ENCODE results near the gene ADPRHL1. TPM values are rescaled to one million over a fixed set of nuclear protein-coding genes. Genes with fewer than 3 reads are reported as not detected.

ADPRHL1 gene
- total and polyA plus RNA-seq, 2 experiments from 2014 or later = 78.2 to 112 TPM

DNA sequence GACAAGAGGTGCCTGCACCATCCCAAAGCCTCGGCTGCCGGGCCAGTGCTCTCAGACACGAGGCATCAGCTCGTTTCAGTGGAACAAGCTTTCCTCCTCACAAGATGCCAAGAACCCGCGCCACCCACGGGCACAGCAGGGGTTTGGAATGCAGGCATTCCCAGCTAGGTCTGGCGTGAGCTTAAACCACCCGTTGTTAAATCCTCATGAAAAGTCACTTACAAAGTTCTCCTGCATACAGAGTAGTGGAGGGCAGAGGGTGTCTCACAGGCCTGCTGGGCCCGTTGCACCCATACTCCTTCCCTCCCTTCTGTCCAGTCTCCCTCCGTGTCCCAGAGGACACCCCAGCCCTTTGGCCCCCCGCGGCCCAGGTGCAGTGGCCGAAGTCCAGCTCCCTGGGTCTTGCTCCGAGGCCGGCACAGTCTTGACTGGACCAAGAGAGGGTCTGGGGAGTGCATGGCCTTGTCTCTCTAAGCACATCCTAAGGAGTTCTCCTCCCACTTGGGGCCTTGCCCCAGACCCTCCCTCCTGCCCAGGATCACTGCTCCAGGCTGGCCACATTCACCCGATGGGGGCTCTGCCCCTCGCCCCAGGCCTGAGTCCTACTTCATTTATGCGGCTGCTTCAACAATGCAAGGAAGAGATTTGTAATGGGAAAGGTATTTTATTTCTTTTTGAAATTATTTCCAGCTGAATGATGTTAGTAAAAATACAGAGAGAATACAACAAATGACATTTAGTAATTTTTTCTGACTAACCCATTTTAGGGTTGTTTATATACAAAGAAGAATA lies 54.1 kb downstream of the ADPRHL1 start:
- Histone ChIP-seq H3K4me3 (no peak overlapping the region), H3K27me3 (no peaks in the 10 kb centered on the region), H3K4me1 (ENCODE audit: low read depth) (peaks cover 44% of the 10 kb centered on the region), H3K9me3 (ENCODE audit: low read depth) (no peaks in the 10 kb centered on the region), H3K27ac (peak overlapping the region; percentile 90), H3K36me3 (no peaks in the 10 kb centered on the region)
- no peak for DNase-seq (ENCODE audit: low read depth in 1 of 2, low spot score in 1 of 2)
- TF ChIP-seq, protein P1, sequence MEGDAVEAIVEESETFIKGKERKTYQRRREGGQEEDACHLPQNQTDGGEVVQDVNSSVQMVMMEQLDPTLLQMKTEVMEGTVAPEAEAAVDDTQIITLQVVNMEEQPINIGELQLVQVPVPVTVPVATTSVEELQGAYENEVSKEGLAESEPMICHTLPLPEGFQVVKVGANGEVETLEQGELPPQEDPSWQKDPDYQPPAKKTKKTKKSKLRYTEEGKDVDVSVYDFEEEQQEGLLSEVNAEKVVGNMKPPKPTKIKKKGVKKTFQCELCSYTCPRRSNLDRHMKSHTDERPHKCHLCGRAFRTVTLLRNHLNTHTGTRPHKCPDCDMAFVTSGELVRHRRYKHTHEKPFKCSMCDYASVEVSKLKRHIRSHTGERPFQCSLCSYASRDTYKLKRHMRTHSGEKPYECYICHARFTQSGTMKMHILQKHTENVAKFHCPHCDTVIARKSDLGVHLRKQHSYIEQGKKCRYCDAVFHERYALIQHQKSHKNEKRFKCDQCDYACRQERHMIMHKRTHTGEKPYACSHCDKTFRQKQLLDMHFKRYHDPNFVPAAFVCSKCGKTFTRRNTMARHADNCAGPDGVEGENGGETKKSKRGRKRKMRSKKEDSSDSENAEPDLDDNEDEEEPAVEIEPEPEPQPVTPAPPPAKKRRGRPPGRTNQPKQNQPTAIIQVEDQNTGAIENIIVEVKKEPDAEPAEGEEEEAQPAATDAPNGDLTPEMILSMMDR (IDR thresholded peaks at IDR 0.05; ENCODE audit: low read depth, low read length) = no peak

DNA sequence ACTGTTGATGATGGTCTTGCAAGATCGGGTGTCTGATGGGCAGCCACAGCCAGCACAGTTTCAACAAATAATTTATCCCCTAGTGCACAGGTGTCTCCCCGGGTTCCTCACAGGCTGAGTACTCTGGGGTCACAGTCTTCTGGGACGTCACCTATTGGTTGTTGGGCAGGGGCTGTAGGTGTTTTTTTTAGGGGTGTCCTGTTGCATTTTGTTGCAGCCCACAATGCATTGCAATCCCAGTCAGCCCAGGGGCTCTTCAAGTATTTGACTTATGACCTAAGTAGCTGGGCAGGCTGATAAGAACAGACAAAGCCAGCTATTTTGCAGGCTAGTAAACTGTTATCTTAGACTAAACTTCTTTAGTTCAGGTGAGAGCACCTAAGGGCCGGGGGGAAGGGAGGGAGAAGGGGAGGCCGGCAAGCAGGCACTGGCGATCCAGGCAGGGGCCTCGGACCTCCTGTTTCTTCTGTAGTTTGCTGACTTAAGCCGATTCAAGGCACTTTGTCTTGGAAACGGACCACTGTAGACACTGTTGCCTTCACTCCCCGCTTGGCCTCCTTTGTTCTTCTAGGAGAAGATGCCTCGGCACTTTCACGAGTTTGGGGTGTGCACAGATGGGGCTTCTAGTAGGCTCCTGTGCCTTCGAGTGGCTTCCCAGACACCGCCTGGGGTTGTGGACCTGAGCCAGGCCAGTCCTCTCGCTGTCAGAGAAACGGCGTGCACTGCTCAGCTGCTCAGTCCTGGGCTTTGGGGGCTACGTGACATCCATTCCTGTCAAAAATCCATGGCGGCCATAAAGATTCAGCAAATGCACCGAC lies 55.5 kb downstream of the ADPRHL1 start:
- Histone ChIP-seq H3K4me3 (no peak overlapping the region), H3K36me3 (no peaks in the 10 kb centered on the region), H3K9me3 (ENCODE audit: low read depth) (no peaks in the 10 kb centered on the region), H3K4me1 (ENCODE audit: low read depth) (peaks cover 49% of the 10 kb centered on the region), H3K27me3 (no peaks in the 10 kb centered on the region), H3K27ac (peak overlapping the region; percentile 90)
- TF ChIP-seq, protein P1 (IDR thresholded peaks at IDR 0.05; ENCODE audit: low read depth, low read length) = no peak
- peak in 1 of 2 donors; percentile 42 for DNase-seq (ENCODE audit: low read depth in 1 of 2, low spot score in 1 of 2)

DNA sequence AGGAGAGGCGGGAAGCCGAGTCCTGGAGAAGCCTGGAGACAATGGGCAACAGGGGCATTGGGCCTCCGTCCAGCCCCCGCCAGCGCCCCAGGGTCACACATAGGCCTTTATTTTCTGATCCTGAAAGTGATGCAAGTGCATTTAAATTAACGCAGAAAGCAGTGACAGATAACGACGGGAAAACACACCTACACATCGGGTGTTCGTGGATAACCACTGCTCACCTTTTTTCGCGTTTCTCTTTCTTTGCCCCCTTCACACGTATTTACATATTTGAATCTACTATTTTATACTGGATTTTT lies 59.0 kb downstream of the ADPRHL1 start:
- Histone ChIP-seq H3K36me3 (no peaks in the 10 kb centered on the region), H3K4me3 (no peak overlapping the region), H3K27me3 (no peaks in the 10 kb centered on the region), H3K4me1 (ENCODE audit: low read depth) (peaks cover 21% of the 10 kb centered on the region), H3K9me3 (ENCODE audit: low read depth) (no peaks in the 10 kb centered on the region), H3K27ac (no peak overlapping the region)
- TF ChIP-seq, protein P1 (IDR thresholded peaks at IDR 0.05; ENCODE audit: low read depth, low read length) = no peak
- DNase-seq (ENCODE audit: low read depth in 1 of 2, low spot score in 1 of 2) = no peak

DNA sequence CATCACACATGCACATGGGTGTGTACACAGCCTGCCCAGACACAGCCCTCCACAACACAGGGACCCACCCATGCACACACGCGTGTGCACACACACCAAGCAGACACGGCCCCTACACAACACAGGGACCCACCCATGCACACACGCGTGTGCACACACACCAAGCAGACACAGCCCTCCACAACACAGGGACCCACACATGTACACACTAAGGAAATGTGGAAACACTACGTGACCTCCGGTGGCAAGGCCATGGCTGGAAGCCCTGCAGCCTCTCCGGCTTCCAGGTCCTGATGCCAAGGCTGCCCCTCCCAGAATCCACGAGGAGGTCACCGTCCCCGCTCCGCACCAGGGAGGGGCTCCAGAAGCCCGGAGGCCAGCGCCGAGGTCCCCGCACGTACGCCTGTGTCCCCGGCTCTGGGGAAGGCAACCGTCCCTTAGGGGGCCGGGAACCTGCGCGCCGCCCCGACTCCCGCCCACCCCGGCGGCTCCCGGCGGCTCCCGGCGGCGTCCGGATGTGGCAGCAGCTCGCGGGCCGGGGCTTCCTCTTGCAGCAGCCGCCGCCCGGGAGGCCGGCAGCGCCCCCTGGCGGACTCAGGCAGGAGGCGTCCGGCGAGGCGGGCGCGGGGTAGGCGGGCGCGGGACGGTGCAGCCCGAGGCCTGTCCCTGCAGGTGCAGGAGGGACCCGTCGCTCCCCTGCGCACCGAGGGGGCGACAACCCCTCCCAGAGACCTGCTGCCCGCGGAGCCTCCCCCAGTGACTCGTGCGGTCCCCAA lies 59.5 kb downstream of the ADPRHL1 start:
- H3K36me3 ChIP-seq = no peaks in the 10 kb centered on the region
- no peak overlapping the region for H3K27ac ChIP-seq
- H3K4me3 ChIP-seq = peak overlapping the region; percentile 43
- H3K9me3 ChIP-seq (ENCODE audit: low read depth) = no peaks in the 10 kb centered on the region
- peak; percentile 79 to 90 for DNase-seq (ENCODE audit: low read depth in 1 of 2, low spot score in 1 of 2)
- TF ChIP-seq, protein P1 (IDR thresholded peaks at IDR 0.05; ENCODE audit: low read depth, low read length) = peak; percentile 53
- H3K4me1 ChIP-seq (ENCODE audit: low read depth) = peaks cover 16% of the 10 kb centered on the region
- no peaks in the 10 kb centered on the region for H3K27me3 ChIP-seq

DNA sequence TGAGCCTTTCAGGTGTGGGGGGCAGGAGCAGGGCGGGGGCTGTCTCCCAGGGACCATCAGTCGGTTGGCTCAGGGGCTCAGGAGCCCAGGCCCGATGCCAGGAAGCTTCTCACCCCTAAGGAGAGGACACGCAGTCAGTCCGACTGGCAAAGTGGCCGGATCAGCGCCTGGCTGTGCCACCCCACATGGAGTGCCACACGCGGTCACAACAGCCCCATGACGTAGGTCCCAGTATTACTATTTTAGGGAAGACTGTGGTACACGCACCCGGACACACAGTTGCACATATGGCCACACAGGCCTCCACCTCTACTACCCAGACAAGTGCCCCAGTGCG lies 60.1 kb downstream of the ADPRHL1 start:
- DNase-seq (ENCODE audit: low read depth in 1 of 2, low spot score in 1 of 2) = no peak
- Histone ChIP-seq H3K27ac (no peak overlapping the region), H3K4me3 (peak overlapping the region; percentile 43), H3K36me3 (no peaks in the 10 kb centered on the region), H3K27me3 (no peaks in the 10 kb centered on the region), H3K4me1 (ENCODE audit: low read depth) (peaks cover 10% of the 10 kb centered on the region), H3K9me3 (ENCODE audit: low read depth) (peaks cover 3% of the 10 kb centered on the region)
- TF ChIP-seq, protein P1 (IDR thresholded peaks at IDR 0.05; ENCODE audit: low read depth, low read length) = no peak

Measured in cardiac muscle cell (in vitro differentiated cells and primary cell).